Activated CD4-positive, alpha-beta T cell treated with anti-CD3 and anti-CD28 coated beads, Interleukin-2, amount 10 ng/mL, durations not matched to agents 7 days and 5 days (primary cell): ENCODE measurements around the gene GTF3C1. TPM values are rescaled to one million over a fixed set of nuclear protein-coding genes. Genes with fewer than 3 reads are reported as not detected.
"Not testable (repeated sequence)": the region's sequence is repeated elsewhere in the genome, so short reads cannot be mapped to it uniquely, and the experiment has no call there.

Source experiments
- CTCF ChIA-PET: fragments of 350-600 bp; sonication (Branson Sonifier 250); formaldehyde crosslinking; loops from one replicate; lab custom pipeline; 2021; ENCODE audit warnings: antibody characterized with exemption; lab: Charles Lee
- POLR2A ChIA-PET: fragments of 350-600 bp; sonication (Branson Sonifier 250); formaldehyde crosslinking; loops from one replicate; lab custom pipeline; 2021; ENCODE audit warnings: antibody characterized with exemption; lab: Charles Lee
- DNase-seq: peaks from one replicate; pipeline ENCODE4 v3.0.0-alpha.2; 2020
- H3K27ac Mint-ChIP-seq: one replicate; pipeline ENCODE4 v1.8.0; 2021; ENCODE audit warnings: mild to moderate bottlenecking, moderate library complexity, mixed read lengths
- H3K27me3 Mint-ChIP-seq: one replicate; pipeline ENCODE4 v1.8.0; 2021; ENCODE audit warnings: mixed read lengths
- H3K36me3 Mint-ChIP-seq: one replicate; pipeline ENCODE4 v1.8.0; 2021; ENCODE audit warnings: low read depth, mixed read lengths
- H3K4me1 Mint-ChIP-seq: one replicate; pipeline ENCODE4 v1.8.0; 2021; ENCODE audit warnings: mixed read lengths
- H3K4me3 Mint-ChIP-seq: one replicate; pipeline ENCODE4 v1.8.0; 2021; ENCODE audit warnings: mild to moderate bottlenecking, moderate library complexity, mixed read lengths
- H3K9me3 Mint-ChIP-seq: one replicate; pipeline ENCODE4 v1.8.0; 2021; ENCODE audit warnings: mixed read lengths
- total RNA-seq, 2 experiments: library from RNA; stranded (reverse); gene quantifications; one replicate each; pipeline ENCODE4 v1.2.3, GENCODE V29; 2021

Gene GTF3C1
- total RNA-seq, 2 experiments from 2014 or later: 51.9 to 52.9 TPM

DNA sequence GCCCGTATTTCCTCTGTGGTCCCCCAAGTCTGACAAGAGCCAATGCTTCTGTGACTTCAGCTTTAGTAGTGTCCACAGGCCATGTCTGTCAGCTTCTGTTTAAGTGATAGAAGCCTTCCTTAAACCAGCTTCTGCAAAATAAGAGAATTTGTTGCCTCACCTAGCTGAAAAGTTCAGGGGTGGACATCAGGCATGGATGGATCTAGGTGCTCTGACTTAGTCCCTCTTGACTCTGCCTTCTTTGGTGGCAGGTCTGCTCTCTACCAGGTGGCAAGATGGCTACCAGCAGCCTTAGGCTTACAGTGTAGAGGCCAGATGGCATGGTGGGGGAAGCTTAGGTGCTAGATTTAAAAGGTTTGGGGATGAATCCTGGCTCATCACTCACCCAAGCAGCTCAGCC is 33.9 kb upstream of the GTF3C1 start:
- Mint-ChIP-seq H3K9me3 (no peaks in the 10 kb centered on the region), H3K4me3 (no peak overlapping the region), H3K27ac (no peak overlapping the region), H3K4me1 (peaks cover 6% of the 10 kb centered on the region), H3K36me3 (no peaks in the 10 kb centered on the region), H3K27me3 (no peaks in the 10 kb centered on the region)
- CTCF ChIA-PET: interaction anchor here (0.6 kb wide), 1 partner anchor 209 kb away, joined by 3 read pairs; no protein-coding TSS in a partner anchor
- POLR2A ChIA-PET: no interaction called here
- no peak for DNase-seq

DNA sequence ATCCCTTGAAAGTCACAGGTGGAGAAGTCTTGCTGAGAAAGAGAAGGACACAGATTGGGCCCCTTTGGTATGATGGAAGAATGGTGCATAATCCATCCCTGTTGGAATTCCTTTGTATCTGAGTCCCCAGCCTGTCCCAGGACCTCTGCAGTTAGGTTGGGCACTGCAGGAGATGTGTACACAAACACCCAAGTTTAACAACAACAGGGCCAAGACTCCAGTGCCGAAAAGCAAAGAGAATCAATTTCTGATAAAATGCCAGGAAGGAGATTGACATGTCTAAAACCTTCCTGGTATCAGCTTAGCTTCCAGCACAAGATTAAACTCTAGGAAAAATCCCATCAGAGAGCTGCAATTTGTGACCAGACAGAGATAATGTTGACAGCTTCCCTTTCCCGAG is 33.2 kb upstream of the GTF3C1 start:
- H3K27me3 Mint-ChIP-seq: no peaks in the 10 kb centered on the region
- CTCF ChIA-PET: interaction anchor here (0.6 kb wide), 1 partner anchor 335 kb away, joined by 3 read pairs; no protein-coding TSS in a partner anchor
- H3K9me3 Mint-ChIP-seq: no peaks in the 10 kb centered on the region
- H3K4me3 Mint-ChIP-seq: no peak overlapping the region
- DNase-seq: no peak
- H3K27ac Mint-ChIP-seq: no peak overlapping the region
- POLR2A ChIA-PET: no interaction called here
- H3K36me3 Mint-ChIP-seq: no peaks in the 10 kb centered on the region
- peaks cover 11% of the 10 kb centered on the region for H3K4me1 Mint-ChIP-seq

DNA sequence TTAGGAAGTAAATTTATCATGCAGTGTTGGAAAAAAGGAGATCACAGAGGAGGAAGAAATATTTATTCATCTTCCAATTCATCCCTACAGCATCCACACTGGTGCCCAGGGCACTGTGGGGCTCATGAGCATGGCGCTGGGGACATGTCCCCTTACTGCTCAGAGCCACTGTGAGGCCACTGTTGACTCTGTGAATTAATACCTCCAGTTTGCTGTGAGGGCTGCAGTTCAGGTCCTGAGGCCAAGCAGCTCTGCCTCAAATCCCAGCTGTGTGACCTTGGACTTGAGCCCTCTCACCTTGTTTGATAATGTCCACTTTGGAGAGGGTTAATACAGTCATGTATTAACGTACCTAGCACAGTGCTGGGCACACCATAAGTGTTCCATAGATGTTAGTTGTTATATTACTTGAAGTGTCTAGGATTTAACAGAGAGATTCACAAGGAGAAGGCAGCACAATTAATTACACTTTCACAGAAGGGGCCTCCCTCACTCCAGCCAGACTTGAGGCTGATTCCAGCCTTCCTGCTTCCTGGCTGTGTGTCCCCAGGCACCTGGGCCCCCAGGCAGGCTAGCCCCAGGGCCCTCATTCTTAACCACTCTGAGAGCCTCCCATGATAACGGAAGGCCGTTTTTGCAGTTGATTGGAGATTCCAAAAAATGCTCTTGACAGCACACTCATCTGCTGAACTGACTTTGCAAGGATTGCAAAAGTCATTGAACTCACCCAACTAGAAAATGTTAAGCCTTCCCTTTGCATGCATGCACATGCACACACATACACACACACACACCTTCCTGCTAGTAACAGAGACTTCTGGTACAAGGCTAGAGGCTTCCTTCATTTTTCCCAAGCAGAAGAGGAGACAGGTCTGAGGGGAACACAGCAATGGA is 29.6 kb upstream of the GTF3C1 start:
- CTCF ChIA-PET: no interaction called here
- Mint-ChIP-seq H3K9me3 (no peaks in the 10 kb centered on the region), H3K4me1 (peaks cover 11% of the 10 kb centered on the region), H3K4me3 (no peak overlapping the region), H3K27ac (no peak overlapping the region), H3K36me3 (no peaks in the 10 kb centered on the region), H3K27me3 (no peaks in the 10 kb centered on the region)
- POLR2A ChIA-PET: no interaction called here
- DNase-seq: no peak

DNA sequence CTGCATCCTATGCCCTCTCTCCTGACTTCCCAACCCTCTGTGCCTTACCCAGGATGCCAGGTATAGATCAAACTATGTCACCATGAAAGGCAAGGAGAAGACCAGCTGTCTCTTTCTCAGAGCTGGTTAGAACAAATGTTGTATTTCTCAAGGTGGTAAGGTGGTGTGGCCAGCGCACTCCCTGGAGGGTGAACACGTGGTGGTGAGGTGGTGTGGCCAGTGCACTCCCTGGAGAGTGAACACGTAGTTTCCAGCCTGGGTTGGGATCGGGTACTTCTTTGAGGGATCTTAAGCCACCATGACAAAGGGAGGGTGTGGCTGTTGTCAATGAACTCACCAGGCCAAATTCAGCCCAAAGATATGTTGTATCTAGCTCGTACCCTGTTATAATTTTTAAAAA is 27.0 kb upstream of the GTF3C1 start:
- Mint-ChIP-seq H3K27me3 (no peaks in the 10 kb centered on the region), H3K4me3 (no peak overlapping the region), H3K9me3 (no peaks in the 10 kb centered on the region), H3K36me3 (no peaks in the 10 kb centered on the region), H3K4me1 (peaks cover 11% of the 10 kb centered on the region), H3K27ac (no peak overlapping the region)
- POLR2A ChIA-PET: no interaction called here
- DNase-seq: no peak
- CTCF ChIA-PET: no interaction called here

DNA sequence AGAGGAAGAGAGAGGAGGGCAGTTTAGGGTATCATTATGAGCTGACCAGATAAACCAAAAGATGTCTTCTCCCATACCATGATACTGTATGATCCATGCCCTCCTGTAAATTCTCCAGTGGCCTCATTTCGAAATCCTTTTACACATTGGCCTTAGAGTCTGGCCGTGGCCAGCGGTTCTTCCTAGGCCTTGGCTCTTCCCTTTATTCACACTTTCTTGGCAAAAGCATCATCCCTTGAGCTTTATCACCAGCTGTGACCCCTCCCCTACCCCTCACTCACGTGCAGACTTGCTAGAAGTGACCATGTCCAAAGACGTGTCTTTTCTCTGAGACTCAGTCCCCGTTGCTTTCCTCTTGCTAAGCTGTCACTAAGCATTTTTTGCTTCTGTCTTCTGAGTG is 23.0 kb upstream of the GTF3C1 start:
- Mint-ChIP-seq H3K36me3 (no peaks in the 10 kb centered on the region), H3K9me3 (no peaks in the 10 kb centered on the region), H3K4me1 (no peaks in the 10 kb centered on the region), H3K27ac (no peak overlapping the region), H3K4me3 (no peak overlapping the region), H3K27me3 (no peaks in the 10 kb centered on the region)
- ChIA-PET CTCF (no interaction called here), POLR2A (no interaction called here)
- DNase-seq: no peak

DNA sequence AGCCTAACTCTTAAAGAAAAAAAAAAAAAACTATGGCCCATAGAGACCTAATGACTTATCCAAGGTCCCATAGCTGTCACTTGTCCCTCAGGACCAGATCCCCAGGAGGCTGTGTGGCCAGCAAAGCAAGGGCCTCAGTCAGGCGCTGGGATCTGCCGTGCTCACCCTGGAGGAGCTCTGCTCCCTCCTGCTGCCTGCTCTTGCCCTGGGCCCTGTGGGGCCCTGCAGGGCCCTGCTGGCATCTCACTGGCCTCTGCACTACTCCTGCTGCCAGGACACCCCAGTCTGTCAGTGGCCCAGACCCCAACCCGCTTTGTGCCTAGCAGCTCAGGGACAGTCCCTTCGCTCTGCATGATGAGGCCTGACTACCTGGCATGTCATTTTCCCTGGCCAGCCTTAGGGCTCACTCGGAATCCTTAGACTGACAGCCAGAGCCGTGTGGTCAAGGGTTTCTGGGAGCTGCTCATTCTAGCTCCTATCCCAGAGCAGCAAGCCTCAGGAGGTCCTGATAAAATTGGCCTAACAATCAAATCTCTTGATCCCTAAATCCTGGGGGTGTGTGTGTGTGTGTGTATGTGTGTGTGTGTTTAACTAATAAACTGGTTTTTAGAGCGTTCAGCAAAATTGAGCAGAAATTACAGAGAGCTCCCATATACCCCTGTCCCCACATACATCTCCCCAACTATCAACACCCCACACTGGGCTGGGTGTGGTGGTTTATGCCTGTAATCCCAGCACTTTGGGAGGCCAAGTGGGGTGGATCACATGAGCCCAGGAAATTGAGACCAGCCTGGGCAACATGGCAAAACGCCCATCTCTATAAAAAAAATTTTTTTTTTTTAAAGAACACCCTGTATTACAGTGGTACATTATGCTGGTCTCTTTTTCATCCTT is 22.0 kb upstream of the GTF3C1 start:
- ChIA-PET POLR2A (no interaction called here), CTCF (no interaction called here)
- Mint-ChIP-seq H3K27ac (no peak overlapping the region), H3K4me3 (no peak overlapping the region), H3K27me3 (no peaks in the 10 kb centered on the region), H3K36me3 (no peaks in the 10 kb centered on the region), H3K9me3 (no peaks in the 10 kb centered on the region), H3K4me1 (no peaks in the 10 kb centered on the region)
- no peak for DNase-seq

DNA sequence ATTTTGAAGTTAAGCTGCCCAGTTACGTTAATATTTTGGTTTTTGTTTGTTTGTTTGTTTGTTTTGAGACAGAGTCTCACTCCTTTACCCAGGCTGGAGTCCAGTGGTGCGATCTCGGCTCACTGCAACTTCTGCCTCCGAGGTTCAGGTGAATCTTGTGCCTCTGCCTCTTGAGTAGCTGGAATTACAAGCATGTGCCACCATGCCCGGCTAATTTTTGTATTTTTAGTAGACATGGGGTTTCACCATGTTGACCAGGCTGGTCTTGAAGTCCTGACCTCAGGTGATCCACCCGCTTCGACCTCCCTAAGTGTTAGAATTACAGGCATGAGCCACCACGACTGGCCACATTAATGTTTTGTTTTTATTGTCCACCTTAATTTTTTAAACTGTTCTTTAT is 21.3 kb upstream of the GTF3C1 start:
- H3K36me3 Mint-ChIP-seq, H3K4me1 Mint-ChIP-seq, DNase-seq, H3K4me3 Mint-ChIP-seq, H3K27me3 Mint-ChIP-seq, CTCF ChIA-PET, H3K9me3 Mint-ChIP-seq, POLR2A ChIA-PET, H3K27ac Mint-ChIP-seq: not testable (repeated sequence)

DNA sequence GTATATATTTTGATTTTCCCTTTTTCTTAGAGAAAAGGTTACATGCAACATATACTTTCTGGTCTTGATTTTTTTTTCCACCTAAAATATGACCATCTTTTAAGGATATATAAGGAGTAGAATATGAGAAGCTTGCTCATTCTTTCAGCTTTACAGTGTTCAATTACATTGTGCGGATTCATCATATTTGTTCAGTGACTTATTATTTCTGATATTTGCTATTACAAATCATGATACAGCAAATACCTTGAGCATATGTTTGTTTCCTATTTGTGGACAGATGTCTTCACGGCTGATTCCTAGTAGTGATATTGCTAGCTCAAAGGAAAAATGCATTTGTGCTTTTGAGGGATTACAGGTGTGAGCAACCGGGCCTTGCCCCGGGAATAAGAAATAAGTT is 18.4 kb upstream of the GTF3C1 start:
- Mint-ChIP-seq H3K4me3 (no peak overlapping the region), H3K36me3 (no peaks in the 10 kb centered on the region), H3K27ac (no peak overlapping the region), H3K9me3 (no peaks in the 10 kb centered on the region), H3K4me1 (peaks cover 2% of the 10 kb centered on the region), H3K27me3 (no peaks in the 10 kb centered on the region)
- CTCF ChIA-PET: interaction anchor here (0.6 kb wide), 1 partner anchor 228 kb away, joined by 3 read pairs; no protein-coding TSS in a partner anchor
- POLR2A ChIA-PET: no interaction called here
- DNase-seq: no peak

DNA sequence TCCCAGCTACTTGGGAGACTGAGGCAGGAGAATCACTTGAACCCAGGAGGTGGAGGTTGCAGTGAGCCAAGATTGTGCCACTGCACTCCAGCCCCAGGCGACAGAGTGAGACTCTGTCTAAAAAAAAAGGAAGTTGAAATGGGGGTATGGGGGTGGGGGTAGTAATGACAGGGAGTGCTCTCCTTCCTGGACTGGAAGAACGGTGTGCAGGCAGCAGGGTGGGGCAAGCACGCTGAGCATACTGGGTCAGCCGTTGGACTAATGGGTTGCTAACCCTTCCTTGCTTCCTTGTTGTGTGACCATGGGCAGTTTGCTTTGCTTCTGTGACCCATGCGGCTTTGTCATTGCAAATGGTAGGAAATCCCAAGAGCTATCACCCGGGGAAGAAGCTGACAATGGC is 16.7 kb upstream of the GTF3C1 start:
- H3K4me1 Mint-ChIP-seq: peaks cover 2% of the 10 kb centered on the region
- no peak for DNase-seq
- ChIA-PET POLR2A (no interaction called here), CTCF (interaction anchor here (0.9 kb wide), 1 partner anchor 12 kb away, joined by 3 read pairs; no protein-coding TSS in a partner anchor)
- H3K4me3 Mint-ChIP-seq: no peak overlapping the region
- H3K9me3 Mint-ChIP-seq: no peaks in the 10 kb centered on the region
- no peaks in the 10 kb centered on the region for H3K27me3 Mint-ChIP-seq
- H3K27ac Mint-ChIP-seq: no peak overlapping the region
- H3K36me3 Mint-ChIP-seq: no peaks in the 10 kb centered on the region

DNA sequence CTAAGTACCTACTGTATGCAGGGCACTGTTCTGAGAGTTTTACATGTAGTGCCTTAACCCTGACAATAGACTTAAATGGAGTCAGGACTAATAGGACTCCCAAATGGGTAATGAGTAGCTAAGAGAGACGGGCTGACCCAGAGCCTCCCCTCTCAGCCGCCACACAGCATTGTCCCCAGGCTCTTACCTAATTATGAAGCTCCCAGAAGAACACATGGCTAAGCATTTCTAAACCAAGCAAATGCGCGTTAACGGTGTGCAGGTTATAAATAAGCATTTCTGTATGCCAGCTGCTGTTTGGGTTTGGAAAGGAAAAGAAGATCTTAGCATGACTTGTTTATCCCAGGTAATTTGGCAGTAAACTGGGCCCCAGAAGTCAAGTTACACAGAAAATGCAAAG is 14.5 kb upstream of the GTF3C1 start:
- Mint-ChIP-seq H3K4me3 (no peak overlapping the region), H3K4me1 (peaks cover 2% of the 10 kb centered on the region), H3K27me3 (no peaks in the 10 kb centered on the region), H3K9me3 (no peaks in the 10 kb centered on the region), H3K36me3 (no peaks in the 10 kb centered on the region), H3K27ac (peak overlapping the region; percentile 6)
- ChIA-PET CTCF (no interaction called here), POLR2A (no interaction called here)
- no peak for DNase-seq

DNA sequence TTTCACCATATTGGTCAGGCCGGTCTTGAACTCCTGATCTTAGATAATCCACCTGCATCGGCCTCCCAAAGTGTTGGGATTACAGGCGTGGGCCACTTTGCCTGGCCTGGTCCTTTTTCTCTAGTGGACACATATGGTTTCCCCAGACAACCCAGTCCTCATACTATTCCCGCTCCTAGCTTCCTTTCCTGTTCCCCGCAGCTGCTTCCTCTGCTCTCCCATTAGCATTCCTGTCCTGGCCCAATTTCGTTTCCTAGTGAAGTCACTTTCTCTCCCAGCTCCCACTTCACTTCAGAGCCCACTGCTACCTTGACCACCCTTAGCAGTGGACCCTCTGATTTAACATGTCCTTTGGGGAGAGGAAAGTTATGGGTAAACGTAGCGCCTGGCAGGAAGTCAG is 11.5 kb upstream of the GTF3C1 start:
- no peaks in the 10 kb centered on the region for H3K4me1 Mint-ChIP-seq
- H3K27ac Mint-ChIP-seq: no peak overlapping the region
- no peaks in the 10 kb centered on the region for H3K27me3 Mint-ChIP-seq
- POLR2A ChIA-PET: no interaction called here
- H3K4me3 Mint-ChIP-seq: no peak overlapping the region
- no peaks in the 10 kb centered on the region for H3K9me3 Mint-ChIP-seq
- no peaks in the 10 kb centered on the region for H3K36me3 Mint-ChIP-seq
- DNase-seq: no peak
- CTCF ChIA-PET: no interaction called here

DNA sequence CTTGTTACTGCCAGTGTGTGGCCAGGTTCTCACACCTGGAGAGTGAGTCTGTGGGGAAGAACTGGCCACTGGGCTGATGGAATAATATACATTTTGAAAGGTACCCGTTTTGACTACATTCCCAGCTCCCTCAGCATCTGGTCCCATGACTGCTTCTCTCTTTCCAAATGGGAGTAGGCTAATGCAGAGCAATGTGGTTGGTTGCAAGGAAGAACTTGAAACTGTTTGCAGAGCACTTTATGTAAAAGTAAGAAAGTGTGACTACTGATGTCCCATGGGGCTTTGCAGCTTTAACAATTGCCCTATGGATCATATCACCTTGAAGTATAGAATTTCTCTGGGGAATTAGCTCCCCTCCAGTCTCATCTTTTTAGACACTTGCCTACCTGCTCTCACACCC is 9.2 kb upstream of the GTF3C1 start:
- H3K9me3 Mint-ChIP-seq: no peaks in the 10 kb centered on the region
- no peak overlapping the region for H3K27ac Mint-ChIP-seq
- H3K4me1 Mint-ChIP-seq: no peaks in the 10 kb centered on the region
- DNase-seq: no peak
- ChIA-PET POLR2A (no interaction called here), CTCF (no interaction called here)
- no peak overlapping the region for H3K4me3 Mint-ChIP-seq
- no peaks in the 10 kb centered on the region for H3K36me3 Mint-ChIP-seq
- H3K27me3 Mint-ChIP-seq: no peaks in the 10 kb centered on the region

DNA sequence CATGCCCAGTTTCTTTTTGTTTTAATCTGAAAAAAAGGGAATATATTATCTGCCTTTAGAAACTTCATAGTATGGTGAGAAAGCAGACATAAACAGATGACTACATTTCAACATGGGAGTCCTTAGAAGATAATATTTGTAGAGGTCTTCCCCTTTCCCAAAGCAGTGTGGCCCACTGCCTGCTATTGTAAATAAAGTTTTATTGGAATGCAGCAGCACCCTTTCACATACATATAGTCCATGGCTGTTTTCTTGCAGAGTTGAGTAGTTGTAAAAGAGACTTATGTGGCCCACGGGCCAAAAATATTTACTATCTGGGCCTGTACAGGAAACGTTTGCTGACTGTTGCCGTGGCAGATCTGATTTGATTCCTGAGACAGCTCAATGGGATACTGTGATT is 8.7 kb upstream of the GTF3C1 start:
- Mint-ChIP-seq H3K4me3 (no peak overlapping the region), H3K27me3 (no peaks in the 10 kb centered on the region), H3K4me1 (no peaks in the 10 kb centered on the region), H3K9me3 (no peaks in the 10 kb centered on the region), H3K27ac (no peak overlapping the region), H3K36me3 (no peaks in the 10 kb centered on the region)
- POLR2A ChIA-PET: no interaction called here
- DNase-seq: no peak
- CTCF ChIA-PET: no interaction called here
